Measurements from ENCODE around the gene PIANP. TPM values are rescaled to one million over a fixed set of nuclear protein-coding genes. Genes with fewer than 3 reads are reported as not detected.
A peak's percentile ranks its signal among the peaks of the same experiment; 100 is the strongest.
"Not testable (repeated sequence)": the region's sequence is repeated elsewhere in the genome, so short reads cannot be mapped to it uniquely, and the experiment has no call there.

PIANP gene
- total RNA-seq, 1 donor from 2014 or later, result 3.2 TPM

DNA sequence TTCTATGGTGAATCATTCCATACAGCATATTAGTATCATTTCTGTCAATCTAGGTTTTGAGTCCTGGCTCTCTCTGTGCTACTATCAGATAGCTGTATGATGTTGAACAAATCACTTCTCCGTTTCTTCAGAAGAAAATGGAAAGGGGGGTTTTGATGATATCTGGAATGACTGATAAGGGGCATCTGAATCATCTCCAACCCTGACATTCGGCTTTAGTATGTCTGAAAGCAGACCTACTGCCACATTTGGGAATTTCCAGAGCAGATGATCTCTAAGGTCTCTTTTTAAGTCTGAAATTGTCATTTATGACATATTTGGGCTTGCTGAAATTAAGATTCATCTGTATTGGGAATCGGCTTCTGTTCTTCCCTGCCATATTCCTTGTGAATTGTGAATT lies 42.2 kb upstream of the PIANP start:
- DNase-seq (ENCODE audit: low spot score), result no peak
- Mint-ChIP-seq H3K4me1 (ENCODE audit: low read depth) (no peaks in the 10 kb centered on the region), H3K4me3 (ENCODE audit: unreplicated experiment) (no peak overlapping the region), H3K27me3 (ENCODE audit: low read depth) (no peaks in the 10 kb centered on the region), H3K27ac (ENCODE audit: unreplicated experiment) (no peak overlapping the region), H3K9me3 (ENCODE audit: low read depth) (no peaks in the 10 kb centered on the region), H3K36me3 (ENCODE audit: low read depth) (peaks cover 12% of the 10 kb centered on the region)
- TF ChIP-seq, protein P1, sequence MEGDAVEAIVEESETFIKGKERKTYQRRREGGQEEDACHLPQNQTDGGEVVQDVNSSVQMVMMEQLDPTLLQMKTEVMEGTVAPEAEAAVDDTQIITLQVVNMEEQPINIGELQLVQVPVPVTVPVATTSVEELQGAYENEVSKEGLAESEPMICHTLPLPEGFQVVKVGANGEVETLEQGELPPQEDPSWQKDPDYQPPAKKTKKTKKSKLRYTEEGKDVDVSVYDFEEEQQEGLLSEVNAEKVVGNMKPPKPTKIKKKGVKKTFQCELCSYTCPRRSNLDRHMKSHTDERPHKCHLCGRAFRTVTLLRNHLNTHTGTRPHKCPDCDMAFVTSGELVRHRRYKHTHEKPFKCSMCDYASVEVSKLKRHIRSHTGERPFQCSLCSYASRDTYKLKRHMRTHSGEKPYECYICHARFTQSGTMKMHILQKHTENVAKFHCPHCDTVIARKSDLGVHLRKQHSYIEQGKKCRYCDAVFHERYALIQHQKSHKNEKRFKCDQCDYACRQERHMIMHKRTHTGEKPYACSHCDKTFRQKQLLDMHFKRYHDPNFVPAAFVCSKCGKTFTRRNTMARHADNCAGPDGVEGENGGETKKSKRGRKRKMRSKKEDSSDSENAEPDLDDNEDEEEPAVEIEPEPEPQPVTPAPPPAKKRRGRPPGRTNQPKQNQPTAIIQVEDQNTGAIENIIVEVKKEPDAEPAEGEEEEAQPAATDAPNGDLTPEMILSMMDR (IDR thresholded peaks at IDR 0.05), result no peak

- H3K36me3 Mint-ChIP-seq (ENCODE audit: low read depth); H3K27me3 Mint-ChIP-seq (ENCODE audit: low read depth); H3K27ac Mint-ChIP-seq (ENCODE audit: unreplicated experiment); H3K9me3 Mint-ChIP-seq (ENCODE audit: low read depth); DNase-seq (ENCODE audit: low spot score); H3K4me1 Mint-ChIP-seq (ENCODE audit: low read depth); H3K4me3 Mint-ChIP-seq (ENCODE audit: unreplicated experiment): not testable (repeated sequence)
These were observed 41.5 kb upstream of the PIANP start for GRCh38 chr12:6742080-6742479.

DNA sequence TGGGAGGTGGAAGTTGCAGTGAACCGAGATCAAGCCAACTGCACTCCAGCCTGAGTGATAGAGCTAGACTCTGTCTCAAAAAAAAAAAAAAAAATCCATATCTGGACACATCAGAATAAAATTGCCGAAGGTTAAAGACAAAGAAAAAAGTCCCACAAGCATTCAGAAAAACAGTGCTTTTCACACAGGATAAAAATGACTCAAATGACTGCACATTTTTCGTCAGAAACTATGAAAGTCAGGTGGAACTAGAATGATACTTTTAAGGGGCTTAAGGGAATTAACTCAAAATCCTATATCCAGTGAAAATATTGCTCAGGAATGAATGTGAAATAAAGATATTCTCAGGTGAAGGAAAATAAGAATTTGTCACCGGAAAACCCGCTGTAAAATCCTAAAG lies 36.1 kb upstream of the PIANP start:
- Mint-ChIP-seq H3K4me1 (ENCODE audit: low read depth) (peaks cover 18% of the 10 kb centered on the region), H3K4me3 (ENCODE audit: unreplicated experiment) (no peak overlapping the region), H3K27me3 (ENCODE audit: low read depth) (no peaks in the 10 kb centered on the region), H3K9me3 (ENCODE audit: low read depth) (no peaks in the 10 kb centered on the region), H3K36me3 (ENCODE audit: low read depth) (no peaks in the 10 kb centered on the region), H3K27ac (ENCODE audit: unreplicated experiment) (no peak overlapping the region)
- DNase-seq (ENCODE audit: low spot score), result no peak
- TF ChIP-seq, protein P1 (IDR thresholded peaks at IDR 0.05), result no peak

DNA sequence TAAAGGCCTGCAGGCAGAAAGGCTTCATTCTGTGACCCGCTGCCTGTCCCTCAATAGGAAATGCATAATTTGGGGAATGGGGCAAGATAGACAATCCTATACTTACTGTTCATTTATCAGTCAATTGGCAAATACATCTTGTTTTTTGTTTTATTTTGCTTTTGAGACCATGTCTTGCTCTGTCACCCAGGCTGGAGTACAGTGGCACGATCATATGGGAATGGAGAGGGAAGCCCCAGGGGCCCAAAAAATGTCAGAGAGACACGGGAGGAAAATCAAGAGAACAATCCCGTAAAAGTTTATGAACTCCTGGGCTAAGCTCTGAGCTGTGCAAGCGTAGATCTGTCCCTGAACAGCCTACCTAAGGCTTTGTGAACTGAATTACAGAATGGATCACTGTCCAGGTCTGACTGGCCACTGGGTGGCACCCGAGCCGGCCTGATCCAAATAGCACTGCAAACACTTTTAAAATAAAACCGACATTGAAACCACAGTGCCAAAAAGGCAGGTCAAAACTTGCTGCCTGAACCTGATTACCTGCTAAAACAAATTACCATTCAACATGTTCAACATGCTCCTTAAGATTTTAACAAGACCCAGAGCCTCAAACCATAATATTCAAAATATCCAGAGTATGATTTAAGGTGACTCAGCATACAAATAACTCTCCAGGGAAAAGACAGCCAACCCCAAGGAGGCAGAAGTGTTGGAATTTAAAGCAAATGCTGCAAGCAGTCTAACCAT lies 35.0 kb upstream of the PIANP start:
- Mint-ChIP-seq H3K9me3 (ENCODE audit: low read depth) (no peaks in the 10 kb centered on the region), H3K27me3 (ENCODE audit: low read depth) (no peaks in the 10 kb centered on the region), H3K27ac (ENCODE audit: unreplicated experiment) (peak overlapping the region; percentile 84), H3K4me3 (ENCODE audit: unreplicated experiment) (no peak overlapping the region), H3K36me3 (ENCODE audit: low read depth) (peaks cover 6% of the 10 kb centered on the region), H3K4me1 (ENCODE audit: low read depth) (peaks cover 18% of the 10 kb centered on the region)
- DNase-seq (ENCODE audit: low spot score), result no peak
- TF ChIP-seq, protein P1 (IDR thresholded peaks at IDR 0.05), result peak; percentile 92

DNA sequence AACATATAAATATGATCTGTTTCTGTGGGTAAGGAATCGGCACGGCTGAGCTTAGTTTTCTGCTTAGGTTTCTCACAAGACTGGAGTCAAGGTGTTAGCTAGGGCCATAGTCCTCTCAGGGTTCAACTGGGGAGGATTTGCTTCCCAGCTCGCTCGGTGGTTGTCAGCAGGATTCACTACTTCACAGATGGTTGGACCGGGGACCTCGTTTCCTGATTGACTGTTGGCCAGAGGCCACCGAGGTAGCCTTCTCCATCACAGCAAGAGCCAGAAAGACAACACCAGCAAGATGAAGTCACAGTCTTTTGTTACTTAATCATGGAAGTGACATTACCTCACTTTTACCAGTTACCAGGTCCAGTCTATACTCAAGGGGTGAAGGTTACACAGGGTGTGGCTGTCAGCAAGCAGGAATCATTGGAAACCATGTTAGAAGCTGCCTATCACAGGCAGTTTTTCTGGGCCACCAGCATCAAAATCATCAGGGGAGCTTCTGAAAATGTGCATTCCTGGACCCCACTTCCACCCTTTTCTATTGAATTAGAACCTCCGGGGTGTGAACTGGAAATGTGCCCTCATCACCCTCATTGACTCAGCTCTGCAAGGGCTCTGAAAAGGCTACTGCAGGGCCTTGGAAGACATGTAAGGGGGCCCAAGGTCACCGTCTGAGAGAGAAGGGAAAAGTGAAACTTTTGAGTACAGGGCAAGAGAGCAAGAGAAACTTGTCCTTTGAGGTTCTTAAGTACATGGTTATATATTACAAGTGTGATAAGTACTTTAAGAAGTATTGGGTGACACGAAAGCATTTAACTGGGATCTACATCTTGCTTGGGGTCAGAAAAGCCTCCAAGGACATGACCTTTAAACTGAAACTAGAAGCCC lies 34.1 kb upstream of the PIANP start:
- Mint-ChIP-seq H3K27ac (ENCODE audit: unreplicated experiment) (peak overlapping the region; percentile 72), H3K27me3 (ENCODE audit: low read depth) (no peaks in the 10 kb centered on the region)

More for the DNA sequence above, 34.1 kb upstream of the PIANP start:
- no peak for DNase-seq (ENCODE audit: low spot score)
- H3K9me3 Mint-ChIP-seq (ENCODE audit: low read depth), result no peaks in the 10 kb centered on the region
- H3K36me3 Mint-ChIP-seq (ENCODE audit: low read depth), result peaks cover 11% of the 10 kb centered on the region
- H3K4me3 Mint-ChIP-seq (ENCODE audit: unreplicated experiment), result no peak overlapping the region
- TF ChIP-seq, protein P1 (IDR thresholded peaks at IDR 0.05), result no peak
- peaks cover 18% of the 10 kb centered on the region for H3K4me1 Mint-ChIP-seq (ENCODE audit: low read depth)
